Endothelial cell of umbilical vein (primary cell): Measurements from ENCODE around the gene TBX18. TPM values are rescaled to one million over a fixed set of nuclear protein-coding genes. Genes with fewer than 3 reads are reported as not detected.
A peak's percentile ranks its signal among the peaks of the same experiment; 100 is the strongest.

Source experiments
- BruUV-seq: library from RNA; stranded (reverse); fragments of 400-500 nt; replicated peaks from 2 replicates; lab custom pipeline; 2021; lab: Mats Ljungman, UMichigan
- CTCF ChIA-PET: fragments of 300-600, 350-600 bp; sonication (Branson Sonifier 250); formaldehyde crosslinking; loops from one replicate; lab custom pipeline; 2021; ENCODE audit warnings: antibody characterized with exemption, inconsistent platforms; lab: Charles Lee
- POLR2A ChIA-PET: fragments of 300-600, 350-600 bp; sonication (Branson Sonifier 250); formaldehyde crosslinking; loops from one replicate; lab custom pipeline; 2021; ENCODE audit warnings: antibody characterized with exemption, inconsistent platforms; lab: Charles Lee
- DNase-seq: peaks from one replicate; pipeline ENCODE4 v3.0.0-alpha.2; 2011; ENCODE audit warnings: low read depth, low spot score
- FAIRE-seq: peaks from 2 replicates; lab custom pipeline; 2011; peaks lifted over from hg19 to GRCh38; lab: Jason Lieb, UNC
- H2AFZ ChIP-seq: 2 replicates; pipeline ENCODE4 v1.6.0; 2012; ENCODE audit warnings: low read depth, low read length, control low read depth, inconsistent platforms
- H3K27ac ChIP-seq: 2 replicates; pipeline ENCODE4 v1.5.1; 2011; ENCODE audit warnings: low read depth, mild to moderate bottlenecking, control low read depth, low read length, moderate library complexity; ENCODE audit not compliant: insufficient read depth
- H3K27me3 ChIP-seq, 2 experiments: 2 replicates each; pipeline versions ENCODE4 v1.6.0 to v1.6.1; 2011; ENCODE audit warnings: low read length in 2 of 2, mixed read lengths in 1 of 2; ENCODE audit not compliant: control insufficient read depth in 2 of 2, insufficient read depth in 2 of 2
- H3K36me3 ChIP-seq, 2 experiments: 2 replicates in 1 of 2; 3 replicates in 1 of 2; pipeline ENCODE4 v1.5.1; 2011; ENCODE audit warnings: low read length in 2 of 2, mild to moderate bottlenecking in 1 of 2, moderate library complexity in 1 of 2; ENCODE audit not compliant: control insufficient read depth in 2 of 2, insufficient read depth in 2 of 2; ENCODE audit errors: extremely low read depth in 1 of 2
- H3K4me1 ChIP-seq: 3 replicates; pipeline ENCODE4 v1.5.1; 2011; ENCODE audit warnings: mild to moderate bottlenecking, low read length; ENCODE audit not compliant: control insufficient read depth, insufficient read depth; ENCODE audit errors: extremely low read depth
- H3K4me2 ChIP-seq: 2 replicates; pipeline ENCODE4 v1.6.1; 2011; ENCODE audit warnings: low read length, control low read depth, mixed read lengths; ENCODE audit not compliant: insufficient read depth
- H3K4me3 ChIP-seq, 3 experiments: fragments of 200-600 bp in 1 of 3; sonication (generic), shearing (Covaris generic) in 1 of 3; replicated peaks in 1 of 3; 2 replicates each; pipeline ENCODE4 v1.5.1; 2011 to 2016; ENCODE audit warnings: control low read depth in 3 of 3, low read length in 3 of 3, mild to moderate bottlenecking in 2 of 3, inconsistent platforms in 1 of 3, low read depth in 1 of 3, moderate library complexity in 1 of 3; ENCODE audit not compliant: insufficient read depth in 1 of 3
- H3K79me2 ChIP-seq: 2 replicates; pipeline ENCODE4 v1.6.0; 2012; ENCODE audit warnings: low read length, inconsistent platforms; ENCODE audit not compliant: control insufficient read depth, insufficient read depth
- H3K9ac ChIP-seq: replicated peaks from 2 replicates; pipeline ENCODE3; 2011; ENCODE audit warnings: low read length, control low read depth; ENCODE audit not compliant: insufficient read depth; ENCODE audit errors: extremely low read depth
- H3K9me1 ChIP-seq: replicated peaks from 3 replicates; pipeline ENCODE4 v1.6.0; 2011; ENCODE audit warnings: mild to moderate bottlenecking, low read length; ENCODE audit not compliant: control insufficient read depth, insufficient read depth; ENCODE audit errors: extremely low read depth
- H3K9me3 ChIP-seq: replicated peaks from 2 replicates; pipeline ENCODE4 v1.5.1; 2012; ENCODE audit warnings: low read length, inconsistent platforms; ENCODE audit not compliant: control insufficient read depth, insufficient read depth
- H4K20me1 ChIP-seq: replicated peaks from 2 replicates; pipeline ENCODE3; 2011; ENCODE audit warnings: mild to moderate bottlenecking, low read length; ENCODE audit not compliant: control insufficient read depth, insufficient read depth; ENCODE audit errors: extremely low read depth
- EZH2 ChIP-seq: IDR thresholded peaks from 2 replicates; pipeline ENCODE4 v1.6.1; 2012; ENCODE audit warnings: borderline replicate concordance, low read depth, mild to moderate bottlenecking, moderate library complexity, low read length, inconsistent platforms; ENCODE audit not compliant: severe bottlenecking
- FOS ChIP-seq: IDR thresholded peaks from 2 replicates; pipeline ENCODE4 v1.6.1; 2011; ENCODE audit warnings: mild to moderate bottlenecking, low read length, moderate library complexity, borderline replicate concordance; ENCODE audit not compliant: insufficient read depth
- GATA2 ChIP-seq: IDR thresholded peaks from 2 replicates; pipeline ENCODE4 v1.7.0; 2011; ENCODE audit warnings: low read depth, mild to moderate bottlenecking, moderate library complexity, mixed read lengths, low read length; ENCODE audit not compliant: insufficient read length, insufficient read depth
- dilution Hi-C: fragments of 300-500 bp; cut with MboI; formaldehyde crosslinking; loops from one replicate; pipeline ENCODE4 v1.15.0; 2019; ENCODE audit warnings: low sequenced_read_pairs; ENCODE audit not compliant: extremely low pct_ligation_motif_present
- intact Hi-C: fragments of 100-400 bp; cut with micrococcal nuclease; formaldehyde crosslinking; loops from one replicate; pipeline ENCODE4 v1.10.0; 2022
- polyA plus RNA-seq, 4 experiments: library from polyadenylated mRNA; depleted of rRNA in 3 of 4; stranded (reverse) in 3 of 4; unstranded in 1 of 4; fragments of >200 nt; gene quantifications; 2 replicates each; pipeline versions ENCODE4 v1.2.1 to v1.2.3, GENCODE V29; 2011 to 2012; ENCODE audit warnings: missing spikeins in 1 of 4
- total RNA-seq: library from RNA; stranded (reverse); gene quantifications from 2 replicates; pipeline ENCODE4 v1.2.3, GENCODE V29; 2021

TBX18 gene
- total and polyA plus RNA-seq, 2 donors (not counting 3 experiments of a cell fraction or from before 2014, with no cell fraction given) = 28.4 to 60.5 TPM

DNA sequence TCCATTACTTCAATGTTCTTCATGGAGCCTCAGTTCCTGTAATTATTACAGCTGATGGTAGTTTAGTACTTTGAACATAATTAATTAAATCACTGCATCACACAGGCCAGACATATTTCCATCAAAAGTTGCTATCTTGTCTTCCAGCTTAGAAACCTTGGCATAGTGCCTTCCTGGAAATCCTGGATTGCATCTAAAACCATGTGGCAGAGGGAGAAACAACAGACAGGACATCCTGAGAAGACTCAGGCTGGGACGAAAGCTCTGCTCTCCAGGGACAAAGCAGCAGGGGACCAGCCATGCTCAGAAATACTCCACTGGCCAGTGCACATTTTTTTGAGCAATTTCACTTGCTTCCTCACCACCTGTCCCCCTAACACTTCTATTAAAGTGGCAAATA lies 55.3 kb downstream of the TBX18 start:
- no peak overlapping the region for H3K27ac ChIP-seq
- no peaks in the 10 kb centered on the region for H4K20me1 ChIP-seq
- TF ChIP-seq GATA2 = no peak
- no peak for TF ChIP-seq EZH2
- TF ChIP-seq FOS = no peak
- H3K9me3 ChIP-seq = no peaks in the 10 kb centered on the region
- peak; percentile 8 for FAIRE-seq
- intact Hi-C loops = no loop called here
- H3K4me2 ChIP-seq = no peak overlapping the region
- H3K9ac ChIP-seq = no peak overlapping the region
- H3K9me1 ChIP-seq = no peaks in the 10 kb centered on the region
- ChIA-PET POLR2A (no interaction called here), CTCF (interaction anchor here (1.6 to 1.7 kb wide), 2 partner anchors 11 to 24 kb away, joined by 4 to 5 read pairs; no protein-coding TSS in a partner anchor)
- dilution Hi-C loops = no loop called here
- no peaks in the 10 kb centered on the region for H3K4me1 ChIP-seq
- DNase-seq = peak; percentile 48
- H3K36me3 ChIP-seq = no peaks in the 10 kb centered on the region
- H3K79me2 ChIP-seq = no peaks in the 10 kb centered on the region
- BruUV-seq = no TSS peak
- no peak overlapping the region for H2AFZ ChIP-seq
- H3K27me3 ChIP-seq = no peaks in the 10 kb centered on the region
- H3K4me3 ChIP-seq = no peak overlapping the region

DNA sequence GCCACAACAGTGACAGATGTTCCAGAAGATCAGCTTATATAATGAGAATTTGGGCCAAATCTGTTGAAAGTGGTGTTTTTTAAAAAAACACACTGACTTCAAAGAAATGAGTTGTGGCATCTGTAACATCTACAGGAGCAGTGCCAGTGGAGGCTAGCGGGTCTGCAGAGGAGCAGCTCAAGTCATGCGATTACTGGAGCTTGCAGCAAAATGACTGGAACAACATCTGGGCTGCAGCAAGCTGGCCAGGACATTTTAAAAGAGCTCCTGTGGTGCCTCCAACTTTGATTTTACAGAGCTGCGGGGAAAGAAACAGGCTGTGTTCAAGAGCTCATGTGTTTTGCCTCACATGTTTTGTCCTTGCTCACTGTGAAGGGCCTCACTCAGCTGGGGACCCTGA lies 57.2 kb downstream of the TBX18 start:
- intact Hi-C loops (no loop called here), dilution Hi-C loops (no loop called here)
- no peak overlapping the region for H3K4me3 ChIP-seq
- H3K27ac ChIP-seq = no peak overlapping the region
- ChIA-PET CTCF (interaction anchor here (1.8 kb wide), 1 partner anchor 109 kb away, joined by 4 read pairs; no protein-coding TSS in a partner anchor), POLR2A (no interaction called here)
- H3K9me1 ChIP-seq = no peaks in the 10 kb centered on the region
- no peak overlapping the region for H3K4me2 ChIP-seq
- H4K20me1 ChIP-seq = no peaks in the 10 kb centered on the region
- no peak for DNase-seq
- H3K4me1 ChIP-seq = no peaks in the 10 kb centered on the region
- BruUV-seq = no TSS peak
- H2AFZ ChIP-seq = no peak overlapping the region
- TF ChIP-seq FOS (no peak), GATA2 (no peak), EZH2 (no peak)
- no peaks in the 10 kb centered on the region for H3K9me3 ChIP-seq
- H3K27me3 ChIP-seq = no peaks in the 10 kb centered on the region
- no peaks in the 10 kb centered on the region for H3K36me3 ChIP-seq
- H3K9ac ChIP-seq = no peak overlapping the region
- FAIRE-seq = no peak
- H3K79me2 ChIP-seq = no peaks in the 10 kb centered on the region
